Thoracic aorta (tissue), 2 donors: ENCODE data around the gene DOCK3. TPM values are rescaled to one million over a fixed set of nuclear protein-coding genes. Genes with fewer than 3 reads are reported as not detected.

Experiments
- ATAC-seq: fragments of 150-250 bp; one replicate; pipeline ENCODE4 v1.8.0; 2017; ENCODE audit warnings: low read depth; ENCODE audit not compliant: insufficient number of reproducible peaks, low FRiP score
- DNase-seq: peaks from one replicate; pipeline ENCODE4 v3.0.0-alpha.2; 2020; ENCODE audit warnings: low spot score
- H3K27ac ChIP-seq, 2 donors: fragments of 200-600 bp; sonication (generic); 1 replicate in 1 of 2; 2 replicates in 1 of 2; pipeline ENCODE4 v1.5.1; 2016; ENCODE audit warnings: mild to moderate bottlenecking in 2 of 2, moderate library complexity in 2 of 2
- H3K27me3 ChIP-seq: fragments of 200-600 bp; sonication (generic); replicated peaks from 2 replicates; pipeline ENCODE4 v1.6.0; 2016; ENCODE audit warnings: mild to moderate bottlenecking; ENCODE audit not compliant: insufficient read depth
- H3K36me3 ChIP-seq: fragments of 200-600 bp; sonication (generic); one replicate; pipeline ENCODE4 v1.5.1; 2016
- H3K4me1 ChIP-seq, 2 donors: fragments of 200-600 bp; sonication (generic); 1 replicate in 1 of 2; 2 replicates in 1 of 2; pipeline versions ENCODE4 v1.5.1 to v1.6.0; 2016; ENCODE audit warnings: low read depth in 2 of 2, mild to moderate bottlenecking in 1 of 2; ENCODE audit not compliant: control insufficient read depth in 1 of 2
- H3K4me3 ChIP-seq: fragments of 200-600 bp; sonication (generic); 2 replicates; pipeline ENCODE4 v1.5.1; 2016; ENCODE audit warnings: mild to moderate bottlenecking
- H3K9me3 ChIP-seq: fragments of 200-600 bp; sonication (generic); 2 replicates; pipeline ENCODE4 v1.5.1; 2016
- total RNA-seq, 2 donors: library from RNA; depleted of rRNA; stranded (reverse); fragments of >200 nt; gene quantifications; one replicate each; pipeline versions ENCODE4 v1.1.0 to v1.2.3, GENCODE V29; 2016
- TF ChIP-seq, protein P1 (sequence below): fragments of 200-600 bp; sonication (generic); IDR thresholded peaks from one replicate; pipeline ENCODE4 v1.5.1; 2019; ENCODE audit warnings: antibody characterized with exemption

The DOCK3 gene
- total RNA-seq, 2 donors from 2014 or later: 0.14 to 0.71 TPM

- ATAC-seq (no peak), DNase-seq (no peak)
- TF ChIP-seq, protein P1, sequence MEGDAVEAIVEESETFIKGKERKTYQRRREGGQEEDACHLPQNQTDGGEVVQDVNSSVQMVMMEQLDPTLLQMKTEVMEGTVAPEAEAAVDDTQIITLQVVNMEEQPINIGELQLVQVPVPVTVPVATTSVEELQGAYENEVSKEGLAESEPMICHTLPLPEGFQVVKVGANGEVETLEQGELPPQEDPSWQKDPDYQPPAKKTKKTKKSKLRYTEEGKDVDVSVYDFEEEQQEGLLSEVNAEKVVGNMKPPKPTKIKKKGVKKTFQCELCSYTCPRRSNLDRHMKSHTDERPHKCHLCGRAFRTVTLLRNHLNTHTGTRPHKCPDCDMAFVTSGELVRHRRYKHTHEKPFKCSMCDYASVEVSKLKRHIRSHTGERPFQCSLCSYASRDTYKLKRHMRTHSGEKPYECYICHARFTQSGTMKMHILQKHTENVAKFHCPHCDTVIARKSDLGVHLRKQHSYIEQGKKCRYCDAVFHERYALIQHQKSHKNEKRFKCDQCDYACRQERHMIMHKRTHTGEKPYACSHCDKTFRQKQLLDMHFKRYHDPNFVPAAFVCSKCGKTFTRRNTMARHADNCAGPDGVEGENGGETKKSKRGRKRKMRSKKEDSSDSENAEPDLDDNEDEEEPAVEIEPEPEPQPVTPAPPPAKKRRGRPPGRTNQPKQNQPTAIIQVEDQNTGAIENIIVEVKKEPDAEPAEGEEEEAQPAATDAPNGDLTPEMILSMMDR: no peak
- no peaks in the 10 kb centered on the region for H3K4me1 ChIP-seq
- no peak overlapping the region for H3K27ac ChIP-seq
- no peaks in the 10 kb centered on the region for H3K27me3 ChIP-seq
- no peak overlapping the region for H3K4me3 ChIP-seq
- H3K9me3 ChIP-seq: no peaks in the 10 kb centered on the region
- no peaks in the 10 kb centered on the region for H3K36me3 ChIP-seq
Measured at GRCh38 chr3:50655009-50655830, 19.5 kb upstream of the DOCK3 start.

DNA sequence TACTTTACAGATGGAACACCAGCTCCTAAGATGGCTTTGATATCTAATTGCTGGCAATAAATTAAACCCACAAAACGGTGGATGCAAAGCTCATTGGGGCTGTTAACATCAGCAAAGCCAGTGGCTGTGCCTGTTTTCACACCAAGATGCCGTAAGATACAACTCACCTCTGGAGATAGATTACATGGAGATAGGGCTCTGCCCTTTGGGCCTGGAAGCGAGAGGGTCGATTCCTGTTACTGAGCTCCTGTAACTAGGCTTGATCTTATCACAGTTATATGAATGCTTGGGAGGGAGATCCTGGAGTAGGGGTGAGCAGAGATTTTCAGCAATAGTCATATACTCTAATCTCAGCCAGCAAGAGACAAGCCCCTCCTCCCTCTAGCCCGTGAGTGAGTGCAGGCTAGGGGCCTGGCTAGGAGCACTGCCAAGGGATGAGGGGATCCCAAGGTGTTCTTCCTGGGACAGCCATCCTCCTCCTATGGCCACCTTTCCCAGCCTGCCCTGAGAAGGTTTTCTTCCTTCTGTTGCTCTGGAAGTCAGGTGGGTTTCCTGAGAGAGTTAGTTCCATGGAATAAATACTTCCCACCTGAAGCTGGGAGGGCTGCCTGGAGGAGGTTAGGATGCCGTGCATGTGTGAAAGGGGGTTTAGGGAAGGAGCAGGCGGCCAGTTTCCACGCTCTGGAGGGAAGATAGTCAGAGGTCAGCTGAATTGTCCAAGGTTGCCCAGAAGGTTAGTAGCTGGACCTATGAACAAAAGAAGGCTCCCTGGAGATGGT, 18.1 kb upstream of the DOCK3 start:
- Histone ChIP-seq H3K36me3 (no peaks in the 10 kb centered on the region), H3K4me3 (no peak overlapping the region), H3K27me3 (no peaks in the 10 kb centered on the region), H3K9me3 (no peaks in the 10 kb centered on the region), H3K27ac (no peak overlapping the region), H3K4me1 (no peaks in the 10 kb centered on the region)
- TF ChIP-seq, protein P1: no peak
- ATAC-seq: no peak
- no peak for DNase-seq

GRCh38 chr3:50657407-50657806, 17.3 kb upstream of the DOCK3 start:
- TF ChIP-seq, protein P1: no peak
- Histone ChIP-seq H3K4me3 (no peak overlapping the region), H3K27me3 (no peaks in the 10 kb centered on the region), H3K36me3 (no peaks in the 10 kb centered on the region), H3K9me3 (no peaks in the 10 kb centered on the region), H3K27ac (no peak overlapping the region), H3K4me1 (no peaks in the 10 kb centered on the region)
- no peak for DNase-seq
- no peak for ATAC-seq

- Histone ChIP-seq H3K4me3 (no peak overlapping the region), H3K9me3 (no peaks in the 10 kb centered on the region), H3K27ac (no peak overlapping the region), H3K36me3 (no peaks in the 10 kb centered on the region), H3K4me1 (no peaks in the 10 kb centered on the region), H3K27me3 (no peaks in the 10 kb centered on the region)
- DNase-seq (no peak), ATAC-seq (no peak)
- TF ChIP-seq, protein P1: no peak
Measured at GRCh38 chr3:50657816-50658215, 16.9 kb upstream of the DOCK3 start.

- H3K27me3 ChIP-seq: no peaks in the 10 kb centered on the region
- TF ChIP-seq, protein P1: no peak
- no peak overlapping the region for H3K27ac ChIP-seq
- ATAC-seq (no peak), DNase-seq (no peak)
- no peak overlapping the region for H3K4me3 ChIP-seq
- H3K4me1 ChIP-seq: no peaks in the 10 kb centered on the region
- H3K9me3 ChIP-seq: no peaks in the 10 kb centered on the region
- H3K36me3 ChIP-seq: no peaks in the 10 kb centered on the region
Measured at GRCh38 chr3:50658416-50658815, 16.3 kb upstream of the DOCK3 start.
